ENCODE data around the gene DMD. TPM values are rescaled to one million over a fixed set of nuclear protein-coding genes. Genes with fewer than 3 reads are reported as not detected.

Gene DMD
- total and polyA plus RNA-seq, 2 donors from 2014 or later, result 4.2 to 17.9 TPM

DNA sequence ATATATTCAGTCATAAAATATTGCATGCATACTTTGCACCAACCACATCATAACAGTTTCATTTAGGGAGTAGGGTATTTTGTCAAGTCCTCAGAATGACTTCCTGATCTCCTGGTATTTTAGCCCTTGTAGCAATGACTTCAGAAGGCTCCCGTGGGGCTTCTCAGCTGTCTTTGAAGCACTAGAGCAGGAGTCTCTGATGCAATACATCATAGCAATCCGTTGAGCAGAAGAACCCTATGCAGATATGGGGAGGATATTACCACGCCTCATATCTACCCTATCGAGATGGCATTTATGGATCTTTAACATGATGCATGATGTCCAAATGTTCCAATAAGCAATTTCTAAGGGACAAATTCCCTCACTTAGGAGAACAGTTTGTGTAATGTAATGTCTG is 1765.8 kb downstream of the DMD start:
- H3K9me3 ChIP-seq (ENCODE audit: control insufficient read depth in 2 of 3, insufficient read depth in 1 of 3, low read length in 3 of 3), result no peaks in the 10 kb centered on the region
- no peak overlapping the region for H3K9ac ChIP-seq (ENCODE audit: low read length in 3 of 3)
- TF ChIP-seq CTCF (IDR thresholded peaks at IDR 0.05; ENCODE audit: borderline replicate concordance, extremely low read depth, insufficient read depth), result no peak
- FAIRE-seq, result no peak
- DNase-seq, result no peak
- H3K4me1 ChIP-seq (ENCODE audit: control insufficient read depth in 2 of 3, insufficient read depth in 2 of 3, low read depth in 1 of 3, low read length in 3 of 3), result no peaks in the 10 kb centered on the region
- no peak overlapping the region for H3K4me3 ChIP-seq (ENCODE audit: low read length in 3 of 3)
- intact Hi-C loops (cut with DNase I), result no loop called here
- no peaks in the 10 kb centered on the region for H3K36me3 ChIP-seq (ENCODE audit: control insufficient read depth in 2 of 3, insufficient read depth in 3 of 3, low read length in 3 of 3)
- H3K27me3 ChIP-seq (ENCODE audit: control insufficient read depth, insufficient read depth, low read length), result no peaks in the 10 kb centered on the region
- H3K27ac ChIP-seq (ENCODE audit: low read depth in 2 of 2, low read length in 2 of 2), result no peak overlapping the region

DNA sequence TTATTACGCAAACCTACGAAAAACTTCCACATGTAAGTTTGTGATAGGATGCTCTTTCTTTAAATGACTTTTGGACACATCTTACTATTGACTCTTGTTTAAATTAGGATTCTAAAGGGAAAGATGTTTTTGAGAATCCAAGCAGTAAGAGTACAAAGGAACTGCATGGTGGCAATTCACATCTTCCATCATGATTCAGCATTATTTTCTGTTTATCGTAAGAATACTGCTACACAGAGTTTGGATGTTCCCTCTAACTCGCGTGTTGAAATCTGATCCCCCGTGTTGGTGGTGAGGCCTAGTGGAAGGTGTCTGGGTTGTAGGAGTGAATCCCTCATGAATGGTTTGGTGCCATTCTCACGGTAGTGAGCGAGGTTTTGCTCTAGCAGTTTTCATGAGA is 1767.7 kb downstream of the DMD start:
- intact Hi-C loops (cut with DNase I), result no loop called here
- H3K36me3 ChIP-seq (ENCODE audit: control insufficient read depth in 2 of 3, insufficient read depth in 3 of 3, low read length in 3 of 3), result no peaks in the 10 kb centered on the region
- no peak for TF ChIP-seq CTCF (IDR thresholded peaks at IDR 0.05; ENCODE audit: borderline replicate concordance, extremely low read depth, insufficient read depth)
- no peaks in the 10 kb centered on the region for H3K27me3 ChIP-seq (ENCODE audit: control insufficient read depth, insufficient read depth, low read length)
- H3K4me1 ChIP-seq (ENCODE audit: control insufficient read depth in 2 of 3, insufficient read depth in 2 of 3, low read depth in 1 of 3, low read length in 3 of 3), result no peaks in the 10 kb centered on the region
- no peak overlapping the region for H3K27ac ChIP-seq (ENCODE audit: low read depth in 2 of 2, low read length in 2 of 2)
- no peak overlapping the region for H3K9ac ChIP-seq (ENCODE audit: low read length in 3 of 3)
- DNase-seq, result no peak
- no peak for FAIRE-seq
- no peaks in the 10 kb centered on the region for H3K9me3 ChIP-seq (ENCODE audit: control insufficient read depth in 2 of 3, insufficient read depth in 1 of 3, low read length in 3 of 3)
- H3K4me3 ChIP-seq (ENCODE audit: low read length in 3 of 3), result no peak overlapping the region

- no peak for TF ChIP-seq CTCF (IDR thresholded peaks at IDR 0.05; ENCODE audit: borderline replicate concordance, extremely low read depth, insufficient read depth)
- Histone ChIP-seq H3K4me1 (ENCODE audit: control insufficient read depth in 2 of 3, insufficient read depth in 2 of 3, low read depth in 1 of 3, low read length in 3 of 3) (no peaks in the 10 kb centered on the region), H3K27me3 (ENCODE audit: control insufficient read depth, insufficient read depth, low read length) (no peaks in the 10 kb centered on the region), H3K4me3 (ENCODE audit: low read length in 3 of 3) (no peak overlapping the region), H3K27ac (ENCODE audit: low read depth in 2 of 2, low read length in 2 of 2) (no peak overlapping the region), H3K36me3 (ENCODE audit: control insufficient read depth in 2 of 3, insufficient read depth in 3 of 3, low read length in 3 of 3) (no peaks in the 10 kb centered on the region), H3K9ac (ENCODE audit: low read length in 3 of 3) (no peak overlapping the region), H3K9me3 (ENCODE audit: control insufficient read depth in 2 of 3, insufficient read depth in 1 of 3, low read length in 3 of 3) (no peaks in the 10 kb centered on the region)
- FAIRE-seq, result no peak
- intact Hi-C loops (cut with DNase I), result no loop called here
- DNase-seq, result no peak
Observed at GRCh38 chrX:31440546-31440945, 1770.8 kb downstream of the DMD start.

DNA sequence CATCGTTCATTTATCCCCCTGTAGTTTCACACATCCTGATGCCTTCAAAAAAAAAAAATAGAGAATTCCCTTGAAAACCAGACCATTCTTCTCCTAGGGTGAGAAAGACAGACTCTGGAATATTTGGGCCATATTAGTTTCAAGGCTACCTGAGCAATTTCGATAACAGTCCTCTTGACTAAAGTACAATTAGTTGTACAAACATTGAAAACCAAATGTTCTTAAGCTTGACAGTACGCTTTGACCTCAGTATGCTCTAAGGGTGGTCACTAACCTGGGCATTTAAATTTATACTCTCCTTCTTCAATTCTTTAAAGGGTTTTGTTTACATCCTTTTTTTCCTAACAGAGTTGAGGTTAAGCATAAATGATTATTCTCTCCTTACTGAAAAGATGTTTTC is 1774.9 kb downstream of the DMD start:
- peak; percentile 6 for FAIRE-seq
- no peak for TF ChIP-seq CTCF (IDR thresholded peaks at IDR 0.05; ENCODE audit: borderline replicate concordance, extremely low read depth, insufficient read depth)
- intact Hi-C loops (cut with DNase I), result no loop called here

More for the DNA sequence above, 1774.9 kb downstream of the DMD start:
- Histone ChIP-seq H3K9ac (ENCODE audit: low read length in 3 of 3) (no peak overlapping the region), H3K27me3 (ENCODE audit: control insufficient read depth, insufficient read depth, low read length) (no peaks in the 10 kb centered on the region), H3K9me3 (ENCODE audit: control insufficient read depth in 2 of 3, insufficient read depth in 1 of 3, low read length in 3 of 3) (no peaks in the 10 kb centered on the region), H3K4me3 (ENCODE audit: low read length in 3 of 3) (no peak overlapping the region), H3K36me3 (ENCODE audit: control insufficient read depth in 2 of 3, insufficient read depth in 3 of 3, low read length in 3 of 3) (no peaks in the 10 kb centered on the region), H3K4me1 (ENCODE audit: control insufficient read depth in 2 of 3, insufficient read depth in 2 of 3, low read depth in 1 of 3, low read length in 3 of 3) (no peaks in the 10 kb centered on the region), H3K27ac (ENCODE audit: low read depth in 2 of 2, low read length in 2 of 2) (no peak overlapping the region)
- no peak for DNase-seq

Data from kidney (tissue), 14 donors.